Activated T-cell treated with anti-CD3 and anti-CD28 coated beads for 1 hour (primary cell): Measurements from ENCODE around the gene MZB1.
"Not testable (repeated sequence)": the region's sequence is repeated elsewhere in the genome, so short reads cannot be mapped to it uniquely, and the experiment has no call there.

Source experiments
- DNase-seq: peaks from one replicate; pipeline ENCODE4 v3.0.0-alpha.2; 2020; ENCODE audit warnings: low read depth

MZB1 gene

GRCh38 chr5:139410121-139410992 is 20.6 kb upstream of the MZB1 start:
- no peak for DNase-seq

DNA sequence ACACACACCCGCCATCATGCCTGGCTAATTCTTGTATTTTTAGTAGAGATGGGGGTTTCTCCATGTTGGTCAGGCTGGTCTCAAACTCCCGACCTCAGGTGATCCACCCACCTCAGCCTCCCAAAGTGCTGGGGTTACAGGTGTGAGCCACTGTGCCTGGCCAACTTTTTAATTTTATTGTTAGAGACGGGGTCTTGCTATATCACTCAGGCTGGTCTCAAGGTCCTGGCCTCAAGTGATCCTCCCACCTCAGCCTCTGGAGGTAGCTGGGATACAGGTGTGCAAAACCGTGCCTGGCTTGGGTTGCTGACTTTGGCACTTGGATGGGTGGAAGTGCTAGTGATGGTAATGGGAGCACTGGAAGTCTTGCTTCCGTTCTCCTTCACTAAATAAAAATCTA is 19.4 kb upstream of the MZB1 start:
- not testable (repeated sequence) for DNase-seq

DNA sequence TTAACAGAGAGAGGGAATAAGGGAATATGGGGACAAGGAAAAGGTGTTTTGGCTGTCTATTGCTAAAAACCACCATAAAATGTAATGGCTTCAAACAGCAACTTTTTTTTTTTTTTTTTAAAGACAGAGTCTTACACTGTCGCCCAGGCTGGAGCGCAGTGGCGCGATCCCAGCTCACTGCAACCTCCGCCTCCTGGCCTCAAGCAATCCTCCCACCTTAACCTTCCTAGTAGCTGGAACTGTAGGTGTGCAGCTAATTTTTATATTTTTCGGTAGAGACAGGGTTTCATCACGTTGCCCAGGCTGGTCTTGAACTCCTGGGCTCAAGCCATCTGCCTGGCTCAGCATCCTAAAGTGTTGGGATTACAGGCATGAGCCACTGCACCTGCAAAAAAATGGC is 18.5 kb upstream of the MZB1 start:
- no peak for DNase-seq

DNA sequence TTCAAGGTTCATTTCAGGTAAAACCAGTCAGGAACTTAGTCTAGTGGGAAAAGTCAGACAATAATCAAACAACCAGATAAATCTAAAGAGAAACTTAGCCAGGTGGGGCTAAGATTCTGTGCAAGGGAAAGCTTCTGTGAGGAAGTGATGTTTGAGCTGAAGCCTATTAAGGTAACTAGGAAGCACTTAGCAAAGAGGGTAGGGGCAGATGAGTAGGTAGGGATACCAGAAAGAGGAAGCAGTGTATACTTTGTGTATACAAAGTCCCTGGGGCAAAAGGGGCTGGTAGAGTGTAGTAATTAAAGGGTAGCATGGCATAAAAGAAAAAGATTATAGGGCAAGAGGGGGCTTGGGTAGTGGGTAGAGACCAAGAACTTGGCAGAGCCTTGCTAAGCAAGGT is 17.8 kb upstream of the MZB1 start:
- no peak for DNase-seq

- DNase-seq, result no peak
Measured at GRCh38 chr5:139406963-139407362, 17.2 kb upstream of the MZB1 start.

DNA sequence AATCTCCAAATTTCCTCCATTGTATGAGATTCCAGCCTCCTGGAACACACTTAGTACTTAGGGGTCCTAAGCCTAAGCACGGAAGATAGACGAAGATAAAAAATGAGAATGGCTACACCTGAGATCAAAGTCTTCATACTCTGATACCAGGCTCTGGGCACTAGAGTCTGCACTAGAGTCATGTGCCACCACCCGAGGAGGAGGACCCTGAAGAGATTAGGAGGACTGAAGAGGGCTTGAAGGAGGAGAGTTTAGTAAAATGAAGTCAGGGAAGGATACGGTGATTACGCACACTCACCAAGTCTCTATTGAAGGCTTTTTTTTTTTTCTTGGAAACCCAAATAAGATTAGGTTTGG is 14.7 kb upstream of the MZB1 start:
- DNase-seq, result no peak

GRCh38 chr5:139403787-139404483 is 14.2 kb upstream of the MZB1 start, which contains the start of gene SPATA24:
Gene SPATA24 (minus strand): TSS chr5:139404089. CDS start chr5:139404060, 29 bp downstream.
- DNase-seq, result peak; percentile 97

DNA sequence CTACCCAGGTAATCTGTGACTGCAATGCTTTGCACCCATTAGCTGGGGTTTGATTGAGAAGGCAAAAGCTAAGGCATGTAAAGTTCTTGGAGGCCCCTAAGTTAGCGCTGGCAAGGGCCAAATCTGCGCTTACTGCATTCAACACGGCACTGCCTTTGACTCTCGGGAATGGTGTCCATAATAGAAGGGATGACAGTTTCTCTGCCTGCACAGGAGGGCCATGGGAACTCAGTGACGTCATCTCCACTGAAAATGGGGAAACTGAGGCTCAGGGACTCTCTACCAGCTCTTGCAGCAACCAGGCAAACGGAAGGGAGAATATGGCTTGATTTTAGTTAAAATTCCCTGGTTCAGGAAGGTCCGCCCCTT is 13.7 kb upstream of the MZB1 start:
- no peak for DNase-seq

GRCh38 chr5:139402561-139403158 is 12.9 kb upstream of the MZB1 start:
- no peak for DNase-seq

- no peak for DNase-seq
Measured at GRCh38 chr5:139401546-139401945, 11.8 kb upstream of the MZB1 start.

GRCh38 chr5:139399501-139400121 is 9.9 kb upstream of the MZB1 start:
- DNase-seq, result no peak

GRCh38 chr5:139397921-139398320 is 8.2 kb upstream of the MZB1 start:
- no peak for DNase-seq

DNA sequence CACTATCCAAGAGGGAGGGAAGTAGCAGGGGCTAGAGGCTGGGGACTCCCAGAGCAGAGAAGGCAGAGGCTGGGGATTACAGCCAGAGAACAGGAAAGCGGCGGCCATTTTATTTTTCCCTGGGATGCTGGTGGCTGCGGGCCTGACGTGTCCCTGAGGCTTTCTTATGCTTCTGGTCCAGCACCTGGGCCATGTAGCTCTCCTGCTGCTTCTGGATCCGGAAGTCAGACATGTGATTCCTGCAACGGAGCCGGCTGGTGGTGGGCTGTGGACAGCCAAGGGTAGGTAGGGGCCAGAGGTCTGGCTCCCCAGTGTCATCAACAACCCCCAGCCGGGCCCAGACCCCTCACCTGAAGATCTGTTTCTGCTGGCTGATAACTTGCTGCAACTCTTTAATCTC is 7.0 kb upstream of the MZB1 start:
- DNase-seq, result no peak

DNA sequence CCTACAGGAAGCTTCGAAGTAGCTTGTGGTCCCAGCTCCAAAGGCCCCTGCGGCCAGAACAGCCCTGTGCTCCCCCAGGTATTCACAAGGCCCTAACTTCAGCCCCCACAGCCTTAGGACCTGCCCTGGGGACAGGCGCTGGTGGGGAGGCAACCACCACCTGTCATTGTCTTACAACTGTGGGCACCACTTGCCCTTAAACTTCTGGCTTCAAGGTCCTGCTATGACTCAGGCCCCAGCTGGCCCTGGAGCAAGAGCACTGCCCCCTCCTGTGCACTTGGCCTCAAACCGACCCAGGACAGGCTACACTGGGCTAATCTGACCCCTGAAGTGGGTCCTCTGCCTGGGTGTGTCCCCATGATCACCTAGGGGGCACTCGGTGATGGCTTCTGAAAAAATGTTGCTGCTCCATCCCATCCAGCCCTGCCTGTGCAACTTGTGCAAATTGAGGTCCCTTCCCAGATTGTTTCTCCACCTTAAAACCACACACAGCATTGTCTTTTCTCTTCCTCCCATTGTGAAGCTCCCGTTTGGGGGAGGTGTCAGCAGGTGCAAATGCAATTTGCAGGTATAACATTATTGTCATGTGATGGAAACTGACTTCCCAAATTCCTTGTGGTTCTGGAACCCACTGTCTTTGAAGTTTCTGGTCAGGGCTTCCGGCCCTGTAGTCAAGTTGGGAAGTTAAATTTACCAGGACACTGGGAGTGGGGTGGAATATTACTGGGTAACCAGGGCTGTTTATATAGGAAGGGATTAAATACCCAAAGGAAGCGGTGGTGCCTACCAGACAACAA is 6.3 kb upstream of the MZB1 start:
- no peak for DNase-seq

- DNase-seq, result no peak
Measured at GRCh38 chr5:139394654-139395566, 5.2 kb upstream of the MZB1 start, which contains the start of gene PROB1. Gene PROB1 (minus strand): TSS chr5:139395104. CDS start chr5:139395081, 23 bp downstream.

DNA sequence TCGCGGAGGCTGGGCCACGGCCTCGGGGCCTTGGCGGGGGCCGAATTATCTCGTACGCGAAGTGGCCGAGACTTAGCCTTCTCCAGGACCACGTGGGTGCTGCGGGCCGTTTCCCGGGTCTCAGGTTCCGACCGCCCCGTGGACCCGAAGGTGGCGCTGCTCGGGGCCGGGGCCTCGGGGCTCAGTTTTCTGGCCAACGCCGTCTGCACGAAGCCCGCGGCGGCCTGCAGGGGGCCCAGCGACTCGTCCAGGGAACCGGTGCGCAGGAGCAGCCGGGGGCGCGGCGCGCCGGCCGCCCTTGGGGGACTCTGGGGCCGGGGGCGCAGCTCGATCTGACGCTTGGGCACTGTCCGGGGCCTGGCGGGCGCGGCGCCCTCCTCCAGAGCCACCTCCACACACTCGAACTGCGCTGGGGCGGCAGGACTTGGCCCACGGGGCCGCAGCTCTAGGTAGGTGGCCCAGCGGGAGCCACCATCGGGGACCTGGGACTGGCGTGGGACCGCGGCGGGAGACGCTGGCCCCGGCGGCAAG is 4.5 kb upstream of the MZB1 start:
- no peak for DNase-seq

DNA sequence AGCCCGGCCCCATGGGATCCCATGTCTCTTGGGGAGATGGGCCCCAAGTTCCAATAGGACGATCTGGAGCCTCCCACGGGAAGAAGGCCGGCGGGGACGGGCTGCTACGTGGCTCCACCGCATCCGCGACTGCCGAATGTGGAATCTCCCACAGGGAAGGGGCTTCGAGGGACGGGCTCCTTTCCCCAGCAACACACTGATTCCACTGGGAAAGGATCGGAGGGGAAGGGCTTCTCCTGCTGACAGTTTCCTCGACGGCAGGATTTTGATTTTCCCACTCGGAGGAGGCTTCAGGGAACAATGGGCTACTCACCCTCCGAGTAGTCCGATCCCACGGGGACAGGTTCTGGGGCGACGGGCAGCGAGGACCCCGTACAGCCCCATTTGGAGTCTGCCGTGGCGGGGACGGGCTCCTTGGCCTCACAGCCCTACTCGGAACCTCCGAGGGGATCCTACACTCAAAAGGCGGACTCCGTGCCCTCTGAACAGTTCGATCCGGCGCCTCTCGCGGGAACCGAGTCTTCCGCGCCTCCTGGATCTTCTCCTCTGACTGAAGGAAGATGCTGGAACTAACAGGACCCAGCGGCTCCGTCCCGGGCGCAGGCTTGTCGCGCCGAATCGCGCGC is 3.9 kb upstream of the MZB1 start:
- no peak for DNase-seq

GRCh38 chr5:139392678-139393496 is 3.2 kb upstream of the MZB1 start:
- DNase-seq, result peak; percentile 61

DNA sequence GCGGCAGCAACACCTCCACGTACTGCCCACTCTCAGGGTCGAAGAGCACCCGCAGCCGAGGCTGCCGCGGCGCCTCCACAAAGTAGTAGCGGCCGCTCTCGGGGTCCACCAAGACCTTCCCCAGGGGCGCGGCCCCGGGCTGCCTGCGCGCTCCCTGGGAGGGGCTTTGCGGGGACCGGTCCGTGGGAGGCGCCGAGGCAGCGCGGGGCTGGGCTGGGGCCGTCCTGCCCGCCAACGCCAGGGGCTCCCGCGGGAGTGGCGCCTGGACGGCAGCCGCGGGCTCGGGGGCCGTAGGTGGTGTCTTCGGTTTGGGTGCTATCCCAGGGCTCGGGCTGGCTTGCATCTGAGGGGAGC is 2.6 kb upstream of the MZB1 start:
- DNase-seq, result no peak
